ENCODE data around the gene CHRNA9.

DNA sequence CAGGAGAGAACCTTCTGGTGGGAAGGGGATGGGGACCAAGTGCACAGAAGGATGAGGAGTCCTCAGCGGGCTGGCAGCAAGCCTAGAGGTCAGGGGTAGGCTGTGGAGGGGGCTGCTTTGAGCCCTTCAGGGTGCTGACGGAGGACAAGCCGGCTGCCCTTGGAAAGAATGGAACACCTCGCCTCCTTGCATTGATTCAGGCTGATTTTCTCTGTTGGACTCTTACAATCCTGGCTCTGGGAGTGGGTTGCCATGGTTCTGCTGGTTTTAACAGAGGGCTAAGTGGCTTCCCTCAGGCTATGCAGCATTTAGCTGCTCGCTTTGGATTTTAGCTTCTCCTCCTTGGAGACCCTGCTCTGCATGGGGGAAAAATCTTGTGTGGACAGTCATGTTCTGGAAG is 49.4 kb upstream of the CHRNA9 start:
- TF ChIP-seq NFRKB (IDR thresholded peaks at IDR 0.05) (no peak), HDAC2 (CRISPR knock-in tag; IDR thresholded peaks at IDR 0.05) (no peak), SMC3 (IDR thresholded peaks at IDR 0.05; ENCODE audit: low read length) (no peak)
